ENCODE results near the gene CDCA4.

Gene CDCA4

GRCh38 chr14:104977008-104977680 lies 43.7 kb downstream of the CDCA4 start:
- TF ChIP-seq CTCF (IDR thresholded peaks at IDR 0.05; ENCODE audit: low read depth, low read length, missing control alignments) = no peak
- DNase-seq (ENCODE audit: low read depth) = no peak
- H3K4me3 ChIP-seq (ENCODE audit: low read depth, low read length) = no peak overlapping the region

GRCh38 chr14:104976198-104977007 lies 44.5 kb downstream of the CDCA4 start:
- no peak overlapping the region for H3K4me3 ChIP-seq (ENCODE audit: low read depth, low read length)
- DNase-seq (ENCODE audit: low read depth) = peak; percentile 24
- TF ChIP-seq CTCF (IDR thresholded peaks at IDR 0.05; ENCODE audit: low read depth, low read length, missing control alignments) = peak; percentile 87

- no peak for DNase-seq (ENCODE audit: low read depth)
- no peak overlapping the region for H3K4me3 ChIP-seq (ENCODE audit: low read depth, low read length)
- TF ChIP-seq CTCF (IDR thresholded peaks at IDR 0.05; ENCODE audit: low read depth, low read length, missing control alignments) = peak; percentile 46
Observed at GRCh38 chr14:104975481-104976197, 45.2 kb downstream of the CDCA4 start.

- TF ChIP-seq CTCF (IDR thresholded peaks at IDR 0.05; ENCODE audit: low read depth, low read length, missing control alignments) = no peak
Observed at GRCh38 chr14:104974665-104975390, 46.1 kb downstream of the CDCA4 start.

GRCh38 chr14:104974146-104974541 lies 46.7 kb downstream of the CDCA4 start:
- DNase-seq (ENCODE audit: low read depth) = no peak
- no peak overlapping the region for H3K4me3 ChIP-seq (ENCODE audit: low read depth, low read length)

More at GRCh38 chr14:104974665-104975390, 46.1 kb downstream of the CDCA4 start:
- DNase-seq (ENCODE audit: low read depth) = no peak
- H3K4me3 ChIP-seq (ENCODE audit: low read depth, low read length) = no peak overlapping the region

More at GRCh38 chr14:104974146-104974541, 46.7 kb downstream of the CDCA4 start:
- no peak for TF ChIP-seq CTCF (IDR thresholded peaks at IDR 0.05; ENCODE audit: low read depth, low read length, missing control alignments)
